WTC11 (cell line): ENCODE measurements around the gene KRTAP19-6. TPM values are rescaled to one million over a fixed set of nuclear protein-coding genes. Genes with fewer than 3 reads are reported as not detected.

Source experiments
- ATAC-seq: fragments of 200-7000 bp; cut with Tn5 transposase; 2 replicates; pipeline ENCODE4 v1.10.0; 2021; ENCODE audit warnings: mild to moderate bottlenecking, moderate library complexity
- CTCF ChIA-PET: fragments of 300-600 bp; sonication (Branson Sonifier 250); formaldehyde crosslinking; loops from one replicate; lab custom pipeline; 2021; ENCODE audit warnings: antibody characterized with exemption; lab: Charles Lee
- POLR2A ChIA-PET: fragments of 350-600 bp; sonication (Branson Sonifier 250); formaldehyde crosslinking; loops from one replicate; lab custom pipeline; 2021; ENCODE audit warnings: antibody characterized with exemption; lab: Charles Lee
- DNase-seq: peaks from one replicate; pipeline ENCODE4 v3.0.0; 2021; ENCODE audit warnings: low spot score
- H3K27ac Mint-ChIP-seq: 2 replicates; pipeline ENCODE4 v1.8.0; 2021; ENCODE audit warnings: mixed read lengths
- H3K27me3 Mint-ChIP-seq: 2 replicates; pipeline ENCODE4 v1.8.0; 2021; ENCODE audit warnings: low read depth, mild to moderate bottlenecking, moderate library complexity, mixed read lengths
- H3K36me3 Mint-ChIP-seq: 2 replicates; pipeline ENCODE4 v1.8.0; 2021; ENCODE audit warnings: mixed read lengths
- H3K4me1 Mint-ChIP-seq: 2 replicates; pipeline ENCODE4 v1.8.0; 2022; ENCODE audit warnings: mixed read lengths
- H3K4me3 Mint-ChIP-seq: 2 replicates; pipeline ENCODE4 v1.8.0; 2021; ENCODE audit warnings: mild to moderate bottlenecking, moderate library complexity, mixed read lengths
- H3K9me3 Mint-ChIP-seq: 2 replicates; pipeline ENCODE4 v1.8.0; 2021; ENCODE audit warnings: mixed read lengths
- ATF2 ChIP-seq: sonication (generic); formaldehyde crosslinking; IDR thresholded peaks from 2 replicates; pipeline ENCODE4 v1.8.1; 2022; ENCODE audit warnings: low read depth, missing genetic modification reagents, borderline replicate concordance
- CBFB ChIP-seq: sonication (generic); formaldehyde crosslinking; IDR thresholded peaks from 2 replicates; pipeline ENCODE4 v1.8.1; 2022; ENCODE audit warnings: mild to moderate bottlenecking, low read depth, missing genetic modification reagents
- ETV6 ChIP-seq: sonication (generic); formaldehyde crosslinking; IDR thresholded peaks from 2 replicates; pipeline ENCODE4 v1.8.1; 2022; ENCODE audit warnings: mild to moderate bottlenecking, missing genetic modification reagents
- FOXJ3 ChIP-seq: sonication (generic); formaldehyde crosslinking; IDR thresholded peaks from 2 replicates; pipeline ENCODE4 v1.9.0; 2021; ENCODE audit warnings: missing genetic modification reagents, mild to moderate bottlenecking, borderline replicate concordance
- IRF2 ChIP-seq: sonication (generic); formaldehyde crosslinking; IDR thresholded peaks from 2 replicates; pipeline ENCODE4 v1.8.0; 2022; ENCODE audit warnings: low read depth, missing genetic modification reagents, borderline replicate concordance
- MYBL2 ChIP-seq: sonication (generic); formaldehyde crosslinking; IDR thresholded peaks from 2 replicates; pipeline ENCODE4 v1.8.1; 2023; ENCODE audit warnings: mild to moderate bottlenecking, moderate library complexity, missing genetic modification reagents
- NR1H2 ChIP-seq: sonication (generic); formaldehyde crosslinking; IDR thresholded peaks from 2 replicates; pipeline ENCODE4 v1.9.0; 2021; ENCODE audit warnings: mild to moderate bottlenecking, moderate library complexity, missing genetic modification reagents
- NR3C1 ChIP-seq: sonication (generic); formaldehyde crosslinking; conservative IDR thresholded peaks from 2 replicates; pipeline ENCODE4 v1.8.1; 2023; ENCODE audit warnings: low read depth, mild to moderate bottlenecking, missing genetic modification reagents
- TEAD1 ChIP-seq: sonication (generic); formaldehyde crosslinking; IDR thresholded peaks from 2 replicates; pipeline ENCODE4 v1.8.0; 2022; ENCODE audit warnings: mild to moderate bottlenecking, missing genetic modification reagents
- USF1 ChIP-seq: sonication (generic); formaldehyde crosslinking; IDR thresholded peaks from 2 replicates; pipeline ENCODE4 v1.8.0; 2022; ENCODE audit warnings: mild to moderate bottlenecking, missing genetic modification reagents
- USF2 ChIP-seq: sonication (generic); formaldehyde crosslinking; IDR thresholded peaks from 2 replicates; pipeline ENCODE4 v1.8.1; 2023; ENCODE audit warnings: mild to moderate bottlenecking, missing genetic modification reagents, moderate library complexity
- ZNF138 ChIP-seq: sonication (generic); formaldehyde crosslinking; conservative IDR thresholded peaks from 2 replicates; pipeline ENCODE4 v1.8.1; 2022; ENCODE audit warnings: mild to moderate bottlenecking, moderate library complexity, missing genetic modification reagents
- ZNF232 ChIP-seq: sonication (generic); formaldehyde crosslinking; IDR thresholded peaks from 2 replicates; pipeline ENCODE4 v1.8.0; 2022; ENCODE audit warnings: mild to moderate bottlenecking, missing genetic modification reagents
- ZNF396 ChIP-seq: fragments of 250-450 bp; sonication (Bioruptor Pico); IDR thresholded peaks from 2 replicates; pipeline ENCODE4 v1.8.0; 2021; ENCODE audit warnings: mild to moderate bottlenecking, moderate library complexity, borderline replicate concordance
- ZNF671 ChIP-seq: fragments of 250-450 bp; sonication (Bioruptor Pico); IDR thresholded peaks from 2 replicates; pipeline ENCODE4 v1.8.0; 2021; ENCODE audit warnings: mild to moderate bottlenecking
- total RNA-seq: library from RNA; stranded (reverse); gene quantifications from 3 replicates; pipeline ENCODE4 v1.2.3, GENCODE V29; 2021
- TF ChIP-seq, protein P1 (sequence below): fragments of 250-450 bp; sonication (Bioruptor Pico); conservative IDR thresholded peaks from 2 replicates; pipeline ENCODE4 v1.9.0; 2021; ENCODE audit warnings: mild to moderate bottlenecking
- TF ChIP-seq, protein P2 (sequence below): fragments of 250-450 bp; sonication (Bioruptor Pico); IDR thresholded peaks from 2 replicates; pipeline ENCODE4 v1.9.0; 2021; ENCODE audit warnings: moderate library complexity, mild to moderate bottlenecking, inconsistent platforms, borderline replicate concordance
- TF ChIP-seq, protein P3 (sequence below): sonication (generic); formaldehyde crosslinking; IDR thresholded peaks from 2 replicates; pipeline ENCODE4 v1.8.0; 2023; ENCODE audit warnings: mild to moderate bottlenecking, missing genetic modification reagents
- TF ChIP-seq, protein P4 (sequence below): sonication (generic); formaldehyde crosslinking; IDR thresholded peaks from 2 replicates; pipeline ENCODE4 v1.8.1; 2023; ENCODE audit warnings: mild to moderate bottlenecking, missing genetic modification reagents, borderline replicate concordance
- TF ChIP-seq, protein P5 (sequence below): sonication (generic); formaldehyde crosslinking; IDR thresholded peaks from 2 replicates; pipeline ENCODE4 v1.8.1; 2023; ENCODE audit warnings: mild to moderate bottlenecking, missing genetic modification reagents

The KRTAP19-6 gene
- total RNA-seq, 1 experiment from 2014 or later, result not detected

DNA sequence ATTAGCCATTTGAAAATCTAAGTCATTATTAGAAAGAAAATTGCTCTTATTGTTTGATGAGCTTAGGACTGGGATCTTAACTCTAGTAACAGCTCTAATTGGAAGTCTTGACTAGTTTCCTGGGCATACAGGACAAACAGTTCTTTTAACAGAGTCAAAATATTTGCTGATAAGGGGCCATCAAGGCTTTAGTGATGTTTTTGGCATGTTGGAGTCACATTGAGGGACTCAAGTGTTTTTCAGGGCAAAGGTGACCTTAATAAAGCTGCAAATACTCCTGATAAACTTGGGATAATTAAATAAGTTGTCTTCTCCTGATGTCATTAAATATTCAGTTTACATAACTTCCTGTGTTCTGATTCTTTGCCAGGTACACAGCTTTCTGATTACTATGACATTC is 26.0 kb upstream of the KRTAP19-6 start (continued):
- TF ChIP-seq, protein P1, sequence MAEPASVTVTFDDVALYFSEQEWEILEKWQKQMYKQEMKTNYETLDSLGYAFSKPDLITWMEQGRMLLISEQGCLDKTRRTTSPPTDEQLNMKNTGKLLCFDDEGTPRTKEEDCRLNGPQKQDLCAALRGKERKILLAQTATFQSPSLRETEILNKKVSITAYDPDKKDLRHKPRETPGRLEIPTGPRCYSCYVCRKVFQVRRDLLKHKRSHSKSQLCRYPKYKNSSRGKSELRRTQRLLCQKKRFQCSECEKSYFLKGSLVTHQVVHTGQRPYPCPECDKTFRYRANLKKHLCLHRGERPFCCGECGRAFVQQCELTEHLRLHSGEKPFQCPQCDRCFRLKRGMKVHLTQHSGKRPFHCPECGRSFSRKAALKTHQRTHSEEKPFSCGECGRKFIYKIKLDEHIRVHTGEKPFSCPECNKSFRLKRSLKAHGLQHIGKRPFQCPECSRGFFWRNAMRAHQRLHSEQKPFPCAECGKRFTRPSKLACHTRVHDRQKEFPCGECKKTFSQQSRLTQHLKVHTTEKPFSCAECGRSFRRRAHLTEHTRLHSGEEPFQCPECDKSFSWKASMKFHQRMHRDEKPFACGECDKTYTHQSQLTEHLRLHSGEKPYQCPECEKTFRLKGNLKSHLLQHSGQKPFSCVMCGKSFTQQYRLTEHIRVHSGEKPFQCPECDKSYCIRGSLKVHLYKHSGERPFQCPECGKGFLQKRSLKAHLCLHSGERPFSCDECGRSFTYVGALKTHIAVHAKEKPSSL (CRISPR knock-in tag), result no peak
- no peak for TF ChIP-seq TEAD1 (CRISPR knock-in tag)
- no peak for TF ChIP-seq FOXJ3 (CRISPR knock-in tag)
- TF ChIP-seq, all 79 proteins: peak for 0

- no peaks in the 10 kb centered on the region for H3K27me3 Mint-ChIP-seq
- no peak for ATAC-seq
- TF ChIP-seq NR1H2, result no peak
- TF ChIP-seq FOXJ3 (CRISPR knock-in tag), result no peak
- no peak for TF ChIP-seq ZNF396 (CRISPR knock-in tag)
- TF ChIP-seq ATF2 (CRISPR knock-in tag), result no peak
- no peak for TF ChIP-seq USF2 (CRISPR knock-in tag)
- TF ChIP-seq MYBL2 (CRISPR knock-in tag), result no peak
- TF ChIP-seq ZNF232 (CRISPR knock-in tag), result no peak
- TF ChIP-seq, protein P2, sequence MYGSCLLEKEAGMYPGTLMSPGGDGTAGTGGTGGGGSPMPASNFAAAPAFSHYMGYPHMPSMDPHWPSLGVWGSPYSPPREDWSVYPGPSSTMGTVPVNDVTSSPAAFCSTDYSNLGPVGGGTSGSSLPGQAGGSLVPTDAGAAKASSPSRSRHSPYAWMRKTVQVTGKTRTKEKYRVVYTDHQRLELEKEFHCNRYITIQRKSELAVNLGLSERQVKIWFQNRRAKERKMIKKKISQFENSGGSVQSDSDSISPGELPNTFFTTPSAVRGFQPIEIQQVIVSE (CRISPR knock-in tag), result no peak
- no peak for TF ChIP-seq ETV6
- no peak for TF ChIP-seq NR3C1 (CRISPR knock-in tag)
- no peak for TF ChIP-seq ZNF138 (CRISPR knock-in tag)
- TF ChIP-seq ZNF671 (CRISPR knock-in tag), result no peak
- TF ChIP-seq CBFB (CRISPR knock-in tag), result no peak
- TF ChIP-seq IRF2 (CRISPR knock-in tag), result no peak
- TF ChIP-seq, protein P3, sequence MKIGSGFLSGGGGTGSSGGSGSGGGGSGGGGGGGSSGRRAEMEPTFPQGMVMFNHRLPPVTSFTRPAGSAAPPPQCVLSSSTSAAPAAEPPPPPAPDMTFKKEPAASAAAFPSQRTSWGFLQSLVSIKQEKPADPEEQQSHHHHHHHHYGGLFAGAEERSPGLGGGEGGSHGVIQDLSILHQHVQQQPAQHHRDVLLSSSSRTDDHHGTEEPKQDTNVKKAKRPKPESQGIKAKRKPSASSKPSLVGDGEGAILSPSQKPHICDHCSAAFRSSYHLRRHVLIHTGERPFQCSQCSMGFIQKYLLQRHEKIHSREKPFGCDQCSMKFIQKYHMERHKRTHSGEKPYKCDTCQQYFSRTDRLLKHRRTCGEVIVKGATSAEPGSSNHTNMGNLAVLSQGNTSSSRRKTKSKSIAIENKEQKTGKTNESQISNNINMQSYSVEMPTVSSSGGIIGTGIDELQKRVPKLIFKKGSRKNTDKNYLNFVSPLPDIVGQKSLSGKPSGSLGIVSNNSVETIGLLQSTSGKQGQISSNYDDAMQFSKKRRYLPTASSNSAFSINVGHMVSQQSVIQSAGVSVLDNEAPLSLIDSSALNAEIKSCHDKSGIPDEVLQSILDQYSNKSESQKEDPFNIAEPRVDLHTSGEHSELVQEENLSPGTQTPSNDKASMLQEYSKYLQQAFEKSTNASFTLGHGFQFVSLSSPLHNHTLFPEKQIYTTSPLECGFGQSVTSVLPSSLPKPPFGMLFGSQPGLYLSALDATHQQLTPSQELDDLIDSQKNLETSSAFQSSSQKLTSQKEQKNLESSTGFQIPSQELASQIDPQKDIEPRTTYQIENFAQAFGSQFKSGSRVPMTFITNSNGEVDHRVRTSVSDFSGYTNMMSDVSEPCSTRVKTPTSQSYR (CRISPR knock-in tag), result no peak
- TF ChIP-seq, protein P4, sequence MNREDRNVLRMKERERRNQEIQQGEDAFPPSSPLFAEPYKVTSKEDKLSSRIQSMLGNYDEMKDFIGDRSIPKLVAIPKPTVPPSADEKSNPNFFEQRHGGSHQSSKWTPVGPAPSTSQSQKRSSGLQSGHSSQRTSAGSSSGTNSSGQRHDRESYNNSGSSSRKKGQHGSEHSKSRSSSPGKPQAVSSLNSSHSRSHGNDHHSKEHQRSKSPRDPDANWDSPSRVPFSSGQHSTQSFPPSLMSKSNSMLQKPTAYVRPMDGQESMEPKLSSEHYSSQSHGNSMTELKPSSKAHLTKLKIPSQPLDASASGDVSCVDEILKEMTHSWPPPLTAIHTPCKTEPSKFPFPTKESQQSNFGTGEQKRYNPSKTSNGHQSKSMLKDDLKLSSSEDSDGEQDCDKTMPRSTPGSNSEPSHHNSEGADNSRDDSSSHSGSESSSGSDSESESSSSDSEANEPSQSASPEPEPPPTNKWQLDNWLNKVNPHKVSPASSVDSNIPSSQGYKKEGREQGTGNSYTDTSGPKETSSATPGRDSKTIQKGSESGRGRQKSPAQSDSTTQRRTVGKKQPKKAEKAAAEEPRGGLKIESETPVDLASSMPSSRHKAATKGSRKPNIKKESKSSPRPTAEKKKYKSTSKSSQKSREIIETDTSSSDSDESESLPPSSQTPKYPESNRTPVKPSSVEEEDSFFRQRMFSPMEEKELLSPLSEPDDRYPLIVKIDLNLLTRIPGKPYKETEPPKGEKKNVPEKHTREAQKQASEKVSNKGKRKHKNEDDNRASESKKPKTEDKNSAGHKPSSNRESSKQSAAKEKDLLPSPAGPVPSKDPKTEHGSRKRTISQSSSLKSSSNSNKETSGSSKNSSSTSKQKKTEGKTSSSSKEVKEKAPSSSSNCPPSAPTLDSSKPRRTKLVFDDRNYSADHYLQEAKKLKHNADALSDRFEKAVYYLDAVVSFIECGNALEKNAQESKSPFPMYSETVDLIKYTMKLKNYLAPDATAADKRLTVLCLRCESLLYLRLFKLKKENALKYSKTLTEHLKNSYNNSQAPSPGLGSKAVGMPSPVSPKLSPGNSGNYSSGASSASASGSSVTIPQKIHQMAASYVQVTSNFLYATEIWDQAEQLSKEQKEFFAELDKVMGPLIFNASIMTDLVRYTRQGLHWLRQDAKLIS, result no peak
- TF ChIP-seq USF1, result no peak
- TF ChIP-seq, protein P5, sequence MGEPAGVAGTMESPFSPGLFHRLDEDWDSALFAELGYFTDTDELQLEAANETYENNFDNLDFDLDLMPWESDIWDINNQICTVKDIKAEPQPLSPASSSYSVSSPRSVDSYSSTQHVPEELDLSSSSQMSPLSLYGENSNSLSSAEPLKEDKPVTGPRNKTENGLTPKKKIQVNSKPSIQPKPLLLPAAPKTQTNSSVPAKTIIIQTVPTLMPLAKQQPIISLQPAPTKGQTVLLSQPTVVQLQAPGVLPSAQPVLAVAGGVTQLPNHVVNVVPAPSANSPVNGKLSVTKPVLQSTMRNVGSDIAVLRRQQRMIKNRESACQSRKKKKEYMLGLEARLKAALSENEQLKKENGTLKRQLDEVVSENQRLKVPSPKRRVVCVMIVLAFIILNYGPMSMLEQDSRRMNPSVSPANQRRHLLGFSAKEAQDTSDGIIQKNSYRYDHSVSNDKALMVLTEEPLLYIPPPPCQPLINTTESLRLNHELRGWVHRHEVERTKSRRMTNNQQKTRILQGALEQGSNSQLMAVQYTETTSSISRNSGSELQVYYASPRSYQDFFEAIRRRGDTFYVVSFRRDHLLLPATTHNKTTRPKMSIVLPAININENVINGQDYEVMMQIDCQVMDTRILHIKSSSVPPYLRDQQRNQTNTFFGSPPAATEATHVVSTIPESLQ (CRISPR knock-in tag), result no peak
- no peak for TF ChIP-seq TEAD1 (CRISPR knock-in tag)
Observed at GRCh38 chr21:30563630-30564029, 22.0 kb upstream of the KRTAP19-6 start.

More at GRCh38 chr21:30563630-30564029, 22.0 kb upstream of the KRTAP19-6 start:
- ChIA-PET CTCF (no interaction called here), POLR2A (no interaction called here)
- Mint-ChIP-seq H3K9me3 (peaks cover 11% of the 10 kb centered on the region), H3K36me3 (no peaks in the 10 kb centered on the region), H3K27ac (no peak overlapping the region), H3K4me1 (no peaks in the 10 kb centered on the region), H3K4me3 (no peak overlapping the region)
- DNase-seq, result no peak
